Hindlimb muscle (tissue), 1 donor: ENCODE measurements around the gene GCA. TPM values are rescaled to one million over a fixed set of nuclear protein-coding genes. Genes with fewer than 3 reads are reported as not detected.

Experiments used
- polyA plus RNA-seq: library from polyadenylated mRNA; unstranded; fragments of 120-200 nt; gene quantifications from one replicate; pipeline ENCODE4 v1.2.1, GENCODE V29; 2013; ENCODE audit not compliant: insufficient read length

The GCA gene
- polyA plus RNA-seq, 1 donor, result 13.8 TPM

Other genes starting within 250 kb of the GCA start
- gene GCG, start 191.9 kb upstream of the GCA start, polyA plus RNA-seq, result 2.5 TPM
- gene FAP, start 100.7 kb upstream of the GCA start, polyA plus RNA-seq, result 49.7 TPM
- 2.8 TPM for gene IFIH1, start 25.4 kb upstream of the GCA start, polyA plus RNA-seq